AG08396 (cell line): ENCODE measurements around the gene NR6A1.
A peak's percentile ranks its signal among the peaks of the same experiment; 100 is the strongest.

Experiments
- DNase-seq: peaks from one replicate; pipeline ENCODE4 v3.0.0; 2012; ENCODE audit warnings: low spot score, mixed read lengths

NR6A1 gene

GRCh38 chr9:124688238-124688904, 82.7 kb downstream of the NR6A1 start:
- no peak for DNase-seq

- DNase-seq, result no peak
These were observed 84.2 kb downstream of the NR6A1 start for GRCh38 chr9:124686918-124687317.

DNA sequence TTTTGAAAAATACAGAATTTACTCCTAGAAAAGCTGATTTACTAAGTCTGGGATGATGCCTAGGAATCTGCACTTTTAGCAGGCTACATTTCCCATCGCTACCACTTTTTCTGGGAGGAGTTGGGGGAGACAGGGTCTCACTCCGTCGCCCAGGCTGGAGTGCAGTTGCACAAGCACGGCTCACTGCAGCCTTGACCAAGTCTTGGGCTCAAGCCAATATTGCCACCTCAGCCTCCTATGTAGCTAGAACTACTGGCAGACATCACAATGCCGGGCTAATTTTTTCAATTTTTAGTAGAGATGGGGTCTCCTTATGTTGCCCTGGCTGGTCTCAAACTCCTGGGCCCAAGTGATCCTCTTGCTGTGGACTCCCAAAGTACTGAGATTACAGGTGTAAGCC, 85.9 kb downstream of the NR6A1 start:
- DNase-seq, result no peak

GRCh38 chr9:124684169-124684568, 86.9 kb downstream of the NR6A1 start:
- DNase-seq, result no peak

- no peak for DNase-seq
These were observed 88.1 kb downstream of the NR6A1 start for GRCh38 chr9:124683043-124683442.

DNA sequence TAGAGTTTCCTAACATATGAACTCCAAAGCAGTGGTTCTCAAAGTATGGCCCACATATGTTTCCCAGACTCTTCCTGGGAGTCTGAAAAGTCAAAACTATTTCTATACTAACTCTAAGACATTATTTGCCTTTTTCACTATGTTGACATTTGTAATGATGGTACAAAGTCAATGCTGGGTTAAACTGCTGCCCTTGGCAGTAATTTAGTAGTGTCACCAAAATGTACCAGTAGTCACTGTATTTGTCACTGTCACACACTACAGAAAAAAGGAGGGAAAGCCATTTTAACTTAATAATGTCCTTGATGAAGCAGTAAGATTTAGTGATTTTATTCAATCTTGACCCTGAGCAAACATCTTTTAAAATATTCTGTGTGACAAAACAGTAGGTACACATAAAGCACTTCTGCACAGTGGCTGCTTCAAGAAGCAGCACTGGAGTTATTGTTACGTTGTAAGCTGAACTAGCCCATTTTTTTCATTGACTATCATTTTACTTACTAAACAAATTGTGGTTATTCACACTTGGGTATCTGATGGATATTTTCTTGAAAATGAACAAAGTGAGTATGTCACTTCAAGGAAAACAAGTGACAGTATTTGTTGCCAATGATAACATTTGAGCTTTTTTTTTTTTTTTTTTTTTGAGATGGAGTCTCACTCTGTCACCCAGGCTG, 90.3 kb downstream of the NR6A1 start:
- DNase-seq, result no peak

DNA sequence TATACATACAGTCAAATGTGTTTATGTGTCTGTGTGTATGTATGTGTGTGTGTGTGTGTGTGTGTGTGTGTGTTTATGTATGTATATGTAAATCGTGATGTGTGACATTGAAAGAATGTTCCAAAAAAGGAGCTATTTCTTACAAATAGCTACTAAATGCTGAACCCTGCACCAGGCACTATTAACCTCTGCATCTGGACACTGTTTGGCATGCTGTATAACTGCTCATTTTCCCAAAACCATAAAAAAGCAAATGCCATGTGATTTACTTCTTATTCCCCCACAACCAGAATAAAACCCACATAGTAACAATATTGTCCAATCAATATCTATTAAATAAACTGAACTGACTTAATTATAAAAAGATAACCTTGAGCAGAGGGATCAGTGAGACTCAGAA, 91.1 kb downstream of the NR6A1 start:
- DNase-seq, result no peak

DNA sequence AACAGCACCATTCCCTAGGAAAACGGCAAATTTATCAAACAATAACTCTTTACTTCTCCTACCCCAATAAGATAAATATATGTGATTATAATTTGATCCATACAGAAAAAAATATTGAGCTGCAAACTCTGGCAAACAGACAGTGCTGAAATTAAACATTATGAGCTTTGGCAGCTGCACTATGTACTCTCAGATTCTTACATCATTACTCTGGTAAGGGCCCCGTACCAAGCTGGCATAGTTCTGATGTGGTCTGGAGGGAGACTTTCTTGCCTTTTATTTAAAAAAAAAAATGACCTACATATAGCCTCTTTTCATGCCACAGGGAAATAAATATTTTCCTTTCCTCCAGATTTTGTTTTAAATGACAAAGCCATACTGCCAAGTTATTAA, 95.0 kb downstream of the NR6A1 start:
- no peak for DNase-seq

DNA sequence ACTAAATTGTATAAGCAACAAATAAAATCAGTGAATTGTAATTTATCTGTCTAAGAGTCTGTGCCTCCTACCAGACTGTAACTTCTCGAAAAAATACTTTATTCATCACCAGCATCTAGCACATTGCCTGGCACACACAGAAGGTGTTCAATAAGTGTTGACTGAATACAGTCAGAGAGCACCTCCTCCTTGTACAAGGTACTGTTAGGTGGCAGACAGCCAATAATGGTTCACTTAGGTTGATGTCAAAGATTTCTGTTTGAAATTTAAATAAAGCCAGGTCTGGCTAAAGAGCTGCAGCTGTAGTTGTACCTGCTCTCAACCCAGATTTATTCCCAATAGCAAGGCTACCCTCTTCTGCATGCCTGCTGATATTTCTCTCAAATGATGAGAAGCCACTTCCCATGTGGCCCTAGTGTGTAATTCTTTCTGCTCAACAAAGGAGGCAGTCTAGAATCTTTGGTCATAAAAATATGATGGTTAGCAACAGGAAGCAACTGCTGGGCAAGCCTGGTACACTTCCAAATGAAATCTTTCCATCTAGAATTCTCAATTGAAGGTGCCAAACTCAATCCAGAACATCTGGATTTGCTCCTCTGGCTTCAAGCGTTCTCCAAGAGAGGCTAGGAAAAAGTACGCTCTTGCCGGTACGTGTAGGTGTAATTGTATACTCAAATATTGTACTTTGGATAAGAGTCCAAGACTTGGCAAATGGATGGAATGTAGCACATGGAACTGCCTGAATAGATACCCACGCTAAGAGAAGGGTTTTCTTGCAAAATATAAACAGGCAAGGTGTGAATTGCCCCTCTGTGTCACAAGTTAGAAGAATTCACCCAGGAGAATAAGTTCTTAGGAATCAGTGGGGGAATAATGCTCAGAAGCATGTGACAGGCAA, 95.6 kb downstream of the NR6A1 start:
- no peak for DNase-seq

GRCh38 chr9:124674651-124675050, 96.5 kb downstream of the NR6A1 start:
- no peak for DNase-seq

DNA sequence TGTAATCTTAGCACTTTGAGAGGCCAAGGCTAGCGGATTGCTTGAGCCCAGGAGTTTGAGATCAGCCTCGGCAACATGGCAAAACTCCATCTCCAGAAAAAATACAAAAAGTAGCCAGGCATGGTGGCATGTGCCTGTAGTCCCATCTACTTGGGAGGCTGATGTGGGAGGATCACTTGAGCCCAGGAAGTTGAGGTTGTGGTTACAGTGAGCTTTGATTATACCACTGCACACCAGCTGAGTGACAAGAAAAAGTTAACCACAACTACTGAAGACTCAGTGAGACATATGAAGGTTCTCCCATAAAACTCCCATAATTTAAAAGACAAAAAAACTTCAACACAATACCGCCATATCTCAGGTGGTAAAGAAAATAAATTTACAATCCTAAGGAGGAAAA, 98.0 kb downstream of the NR6A1 start:
- no peak for DNase-seq

GRCh38 chr9:124671861-124672260, 99.2 kb downstream of the NR6A1 start:
- DNase-seq, result no peak

DNA sequence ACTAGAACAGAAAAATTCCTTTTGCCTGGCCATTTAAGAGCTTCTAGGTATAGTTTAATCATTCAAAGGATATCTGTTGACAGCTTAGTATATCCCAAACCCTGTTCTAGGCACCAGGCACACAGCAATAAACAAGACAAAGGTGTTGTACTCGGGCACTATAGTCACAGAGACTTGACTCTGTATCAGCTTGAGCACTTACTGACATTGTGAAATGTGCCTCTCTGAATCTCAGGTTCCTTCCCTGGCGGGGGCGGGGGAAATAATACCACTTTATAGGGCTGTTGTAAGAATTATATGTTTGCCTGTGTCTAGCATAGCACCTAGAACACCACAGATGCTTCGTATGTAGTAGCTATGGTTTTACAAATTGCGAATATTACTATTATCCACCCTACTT, 104.5 kb downstream of the NR6A1 start:
- DNase-seq, result no peak

- DNase-seq, result peak; percentile 6
These were observed 105.6 kb downstream of the NR6A1 start for GRCh38 chr9:124665391-124666058.

GRCh38 chr9:124664143-124664542, 107.0 kb downstream of the NR6A1 start:
- DNase-seq, result no peak

GRCh38 chr9:124663046-124663961, 107.8 kb downstream of the NR6A1 start:
- no peak for DNase-seq

DNA sequence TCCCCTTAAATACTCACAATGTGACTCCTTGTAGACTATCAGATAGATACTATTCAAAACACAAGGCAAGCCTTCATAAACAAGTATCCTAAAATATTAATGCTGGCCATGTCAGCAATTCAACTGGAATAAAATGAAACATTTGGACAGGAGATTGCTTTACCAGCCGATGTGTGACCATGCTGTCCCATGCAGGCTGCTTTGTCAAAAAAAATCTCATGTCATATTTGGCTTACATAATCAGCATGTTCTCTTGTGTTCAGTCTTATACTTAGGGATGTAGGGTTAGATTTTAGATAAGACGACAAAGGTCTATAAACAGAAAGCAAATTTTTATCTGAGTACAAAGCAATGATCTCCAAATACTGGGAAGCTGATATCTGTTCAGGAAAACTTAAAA, 108.5 kb downstream of the NR6A1 start:
- no peak for DNase-seq

DNA sequence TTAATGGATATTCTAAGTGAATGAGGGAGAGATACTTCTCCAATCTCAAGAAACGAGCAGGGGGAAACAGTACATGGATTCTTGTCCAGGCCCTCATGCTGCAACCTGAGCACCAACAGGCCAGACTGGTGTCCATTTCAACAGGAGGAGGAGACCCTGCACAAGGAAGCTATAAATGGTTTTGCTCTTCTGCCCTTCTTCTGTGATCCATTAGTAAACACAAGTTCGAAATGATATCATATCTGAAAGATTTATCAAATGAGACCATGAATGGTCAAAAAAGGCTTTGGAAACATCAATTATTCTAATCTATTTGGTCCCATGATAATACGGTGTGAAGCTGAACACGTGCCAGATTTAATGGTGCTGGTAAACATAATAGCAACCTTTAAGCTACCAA, 109.8 kb downstream of the NR6A1 start:
- no peak for DNase-seq

DNA sequence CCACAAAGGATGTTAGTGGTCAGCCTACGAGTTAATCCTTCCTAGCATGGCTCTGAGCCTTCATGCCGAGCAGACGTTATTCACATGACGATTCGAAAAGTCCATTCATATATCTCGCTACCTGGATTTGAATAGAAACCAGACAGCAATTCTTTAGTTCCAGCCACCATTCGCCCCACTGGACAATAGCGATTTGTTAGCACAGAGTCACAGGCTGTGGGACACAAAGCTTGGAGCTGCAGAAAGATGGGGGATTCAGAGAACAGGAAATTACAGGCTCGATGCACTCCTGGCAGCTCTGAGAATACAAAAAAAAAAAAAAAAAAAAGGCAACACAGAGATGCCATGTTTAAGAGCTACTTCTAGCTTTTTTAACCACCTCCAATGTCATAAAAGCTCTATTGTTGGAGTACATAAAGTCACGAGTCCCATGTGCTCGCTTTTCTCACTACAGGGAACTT, 110.7 kb downstream of the NR6A1 start:
- peak; percentile 24 for DNase-seq

DNA sequence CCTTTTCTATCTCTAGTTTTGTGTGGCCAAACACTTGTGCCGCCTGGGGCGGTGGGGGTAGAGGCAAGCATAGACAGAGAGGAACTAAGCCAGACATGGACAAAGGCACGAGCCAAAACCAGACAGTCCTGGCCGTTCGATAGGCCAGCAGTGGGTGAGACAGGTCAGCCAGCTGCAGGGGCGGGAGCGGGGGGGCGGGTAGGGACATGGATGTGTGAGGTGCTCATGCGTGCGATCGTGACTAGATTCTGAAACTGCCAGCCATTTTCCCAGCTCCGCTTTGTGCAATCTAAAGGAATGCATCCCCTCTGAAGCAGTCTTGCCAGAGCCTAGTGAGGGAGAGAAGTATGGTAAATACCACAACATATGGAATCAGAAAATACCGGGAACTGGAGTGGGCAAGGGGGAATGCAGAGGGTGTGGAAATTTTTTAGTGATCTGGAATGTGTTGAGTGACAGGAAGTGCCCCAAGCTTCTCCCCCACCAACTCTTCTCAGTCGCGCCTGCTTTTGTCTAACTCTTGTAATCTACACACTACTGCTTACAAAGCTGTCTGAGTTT, 111.9 kb downstream of the NR6A1 start:
- DNase-seq, result peak; percentile 84
